ENCODE results near the gene NCKIPSD.

NCKIPSD gene

GRCh38 chr3:48708481-48708889, 22.8 kb upstream of the NCKIPSD start:
- TF ChIP-seq CTCF (IDR thresholded peaks at IDR 0.05; ENCODE audit: insufficient read depth, low read length, missing control alignments), result no peak
- ChIA-PET CTCF (interaction anchor here (0.8 to 2.1 kb wide), 4 partner anchors 8 to 31 kb away, joined by 3 to 10 read pairs (median 4); partner anchors contain the start of gene IP6K2), POLR2A (interaction anchor here (0.6 to 1.5 kb wide), 3 partner anchors 9 to 287 kb away, joined by 3 to 5 read pairs (median 3); partner anchors contain the start of gene IP6K2)
- DNase-seq (ENCODE audit: low read depth, low spot score), result no peak
- no peak overlapping the region for H3K4me3 ChIP-seq (ENCODE audit: low read depth, low read length)

GRCh38 chr3:48707157-48707556, 21.4 kb upstream of the NCKIPSD start:
- TF ChIP-seq CTCF (IDR thresholded peaks at IDR 0.05; ENCODE audit: insufficient read depth, low read length, missing control alignments), result no peak
- ChIA-PET POLR2A (interaction anchor here (1.5 kb wide), 1 partner anchor 10 kb away, joined by 3 read pairs; no protein-coding TSS in a partner anchor), CTCF (interaction anchor here (0.7 to 2.1 kb wide), 2 partner anchors 21 to 23 kb away, joined by 3 to 10 read pairs; no protein-coding TSS in a partner anchor)
- DNase-seq (ENCODE audit: low read depth, low spot score), result no peak
- no peak overlapping the region for H3K4me3 ChIP-seq (ENCODE audit: low read depth, low read length)

GRCh38 chr3:48702320-48702920, 16.7 kb upstream of the NCKIPSD start:
- ChIA-PET POLR2A (no interaction called here), CTCF (interaction anchor here (1.3 kb wide), 1 partner anchor 8 kb away, joined by 3 read pairs; no protein-coding TSS in a partner anchor)
- DNase-seq (ENCODE audit: low read depth, low spot score), result no peak
- no peak for TF ChIP-seq CTCF (IDR thresholded peaks at IDR 0.05; ENCODE audit: insufficient read depth, low read length, missing control alignments)
- no peak overlapping the region for H3K4me3 ChIP-seq (ENCODE audit: low read depth, low read length)

GRCh38 chr3:48700731-48701405, 15.2 kb upstream of the NCKIPSD start:
- DNase-seq (ENCODE audit: low read depth, low spot score), result no peak
- no peak for TF ChIP-seq CTCF (IDR thresholded peaks at IDR 0.05; ENCODE audit: insufficient read depth, low read length, missing control alignments)
- ChIA-PET CTCF (interaction anchor here (1.3 to 2.8 kb wide), 2 partner anchors 9 to 14 kb away, joined by 3 to 13 read pairs; partner anchors contain the start of gene NCKIPSD), POLR2A (no interaction called here)
- no peak overlapping the region for H3K4me3 ChIP-seq (ENCODE audit: low read depth, low read length)

- no peak for TF ChIP-seq CTCF (IDR thresholded peaks at IDR 0.05; ENCODE audit: insufficient read depth, low read length, missing control alignments)
- CTCF ChIA-PET, result interaction anchor here (1.2 to 2.8 kb wide), 6 partner anchors 9 to 245 kb away, joined by 3 to 13 read pairs (median 4); partner anchors contain the start of genes IP6K2, NCKIPSD and SLC26A6
- POLR2A ChIA-PET, result no interaction called here
- DNase-seq (ENCODE audit: low read depth, low spot score), result no peak
- no peak overlapping the region for H3K4me3 ChIP-seq (ENCODE audit: low read depth, low read length)
Measured at GRCh38 chr3:48698891-48699290, 13.2 kb upstream of the NCKIPSD start.

GRCh38 chr3:48697952-48698351, 12.2 kb upstream of the NCKIPSD start:
- no peak for TF ChIP-seq CTCF (IDR thresholded peaks at IDR 0.05; ENCODE audit: insufficient read depth, low read length, missing control alignments)
- no peak overlapping the region for H3K4me3 ChIP-seq (ENCODE audit: low read depth, low read length)
- ChIA-PET POLR2A (interaction anchor here (1.2 kb wide), 1 partner anchor 10 kb away, joined by 3 read pairs; no protein-coding TSS in a partner anchor), CTCF (interaction anchor here (0.9 to 2.8 kb wide), 8 partner anchors 8 to 246 kb away, joined by 3 to 13 read pairs (median 4); partner anchors contain the start of genes IP6K2 and NCKIPSD)
- DNase-seq (ENCODE audit: low read depth, low spot score), result no peak
